ENCODE results near the gene RUBCNL. TPM values are rescaled to one million over a fixed set of nuclear protein-coding genes. Genes with fewer than 3 reads are reported as not detected.
A peak's percentile ranks its signal among the peaks of the same experiment; 100 is the strongest.

RUBCNL gene
- total RNA-seq, 1 donor from 2014 or later: 2.9 TPM

DNA sequence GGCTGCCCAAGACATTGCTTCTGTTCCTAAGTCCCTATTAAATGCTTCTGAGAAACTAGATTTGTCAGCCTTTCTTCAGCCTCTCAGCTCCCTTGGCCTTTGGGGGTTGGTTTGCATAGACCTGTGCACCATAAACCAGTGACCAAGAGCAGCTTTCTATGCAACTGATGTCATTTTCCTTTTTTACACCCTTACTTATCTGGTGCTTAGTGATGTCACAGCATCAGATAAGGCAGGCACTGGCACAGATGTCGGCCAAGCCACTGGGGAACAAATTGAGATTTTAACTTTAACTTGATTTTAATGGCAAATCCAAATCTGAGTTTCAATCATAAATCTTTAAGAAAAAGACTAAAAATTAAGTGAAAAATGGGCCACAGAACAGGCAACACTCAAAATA lies 59.8 kb downstream of the RUBCNL start:
- no peaks in the 10 kb centered on the region for H3K36me3 ChIP-seq
- TF ChIP-seq, protein P1, sequence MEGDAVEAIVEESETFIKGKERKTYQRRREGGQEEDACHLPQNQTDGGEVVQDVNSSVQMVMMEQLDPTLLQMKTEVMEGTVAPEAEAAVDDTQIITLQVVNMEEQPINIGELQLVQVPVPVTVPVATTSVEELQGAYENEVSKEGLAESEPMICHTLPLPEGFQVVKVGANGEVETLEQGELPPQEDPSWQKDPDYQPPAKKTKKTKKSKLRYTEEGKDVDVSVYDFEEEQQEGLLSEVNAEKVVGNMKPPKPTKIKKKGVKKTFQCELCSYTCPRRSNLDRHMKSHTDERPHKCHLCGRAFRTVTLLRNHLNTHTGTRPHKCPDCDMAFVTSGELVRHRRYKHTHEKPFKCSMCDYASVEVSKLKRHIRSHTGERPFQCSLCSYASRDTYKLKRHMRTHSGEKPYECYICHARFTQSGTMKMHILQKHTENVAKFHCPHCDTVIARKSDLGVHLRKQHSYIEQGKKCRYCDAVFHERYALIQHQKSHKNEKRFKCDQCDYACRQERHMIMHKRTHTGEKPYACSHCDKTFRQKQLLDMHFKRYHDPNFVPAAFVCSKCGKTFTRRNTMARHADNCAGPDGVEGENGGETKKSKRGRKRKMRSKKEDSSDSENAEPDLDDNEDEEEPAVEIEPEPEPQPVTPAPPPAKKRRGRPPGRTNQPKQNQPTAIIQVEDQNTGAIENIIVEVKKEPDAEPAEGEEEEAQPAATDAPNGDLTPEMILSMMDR (IDR thresholded peaks at IDR 0.05): no peak
- H3K27ac ChIP-seq: no peak overlapping the region
- H3K9me3 ChIP-seq: no peaks in the 10 kb centered on the region
- H3K27me3 ChIP-seq: no peaks in the 10 kb centered on the region
- no peaks in the 10 kb centered on the region for H3K4me1 ChIP-seq
- no peak for DNase-seq
- no peak overlapping the region for H3K4me3 ChIP-seq
- intact Hi-C loops (cut with DNase I): no loop called here
- ATAC-seq: no peak

DNA sequence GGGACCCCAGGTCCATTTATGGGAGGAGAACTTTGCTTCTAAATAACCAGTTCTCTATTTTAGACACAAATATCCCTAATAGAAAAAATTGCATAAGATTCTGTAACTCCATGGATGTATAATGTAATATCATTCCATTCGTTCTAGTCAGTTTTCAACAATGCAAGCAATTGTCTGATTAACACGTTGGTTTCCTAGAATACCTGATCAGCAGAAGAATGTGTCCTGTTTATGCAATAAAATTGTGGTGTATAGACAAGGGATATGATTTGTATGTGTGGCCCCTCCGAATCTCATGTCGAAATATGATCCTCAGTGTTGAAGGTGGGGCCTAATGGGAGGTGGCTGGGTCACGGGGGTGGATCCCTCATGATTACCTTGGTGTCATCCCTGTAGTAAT lies 62.1 kb downstream of the RUBCNL start:
- TF ChIP-seq, protein P1 (IDR thresholded peaks at IDR 0.05): no peak
- ATAC-seq: no peak

DNA sequence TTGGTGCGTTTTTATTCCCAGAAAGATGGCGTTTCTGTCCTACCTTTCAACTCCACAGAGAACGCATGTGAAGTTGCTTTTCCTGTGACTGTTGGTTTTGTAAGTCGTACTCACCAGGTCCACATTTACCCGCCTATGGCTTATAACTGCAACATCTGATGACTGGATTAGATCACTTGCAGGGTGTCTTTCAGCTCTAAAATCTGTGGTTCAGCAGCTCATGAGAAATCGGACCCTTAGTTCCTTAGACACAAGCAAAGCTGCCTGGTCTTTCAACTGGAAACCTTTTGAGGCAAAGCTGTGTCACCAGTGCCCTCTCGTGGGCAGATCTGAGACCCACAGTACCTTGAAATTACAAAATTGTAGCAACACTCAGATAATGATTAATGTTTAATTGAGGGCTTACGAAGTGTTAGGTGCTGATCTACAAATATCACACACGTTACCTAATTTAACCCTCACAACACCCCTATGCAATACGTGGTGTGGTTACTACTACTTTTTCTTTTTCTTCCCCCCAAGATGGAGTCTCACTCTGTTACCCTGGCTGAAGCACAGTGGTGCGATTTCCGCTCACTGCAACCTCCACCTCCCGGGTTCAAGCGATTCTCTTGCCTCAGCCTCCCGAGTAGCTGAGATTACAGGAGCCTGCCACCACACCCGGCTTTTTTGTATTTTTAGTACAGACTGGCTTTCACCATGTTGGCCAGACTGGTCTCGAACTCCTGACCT lies 65.4 kb downstream of the RUBCNL start:
- no peak for DNase-seq

More for the DNA sequence above, 62.1 kb downstream of the RUBCNL start:
- Histone ChIP-seq H3K9me3 (no peaks in the 10 kb centered on the region), H3K4me1 (no peaks in the 10 kb centered on the region), H3K27me3 (no peaks in the 10 kb centered on the region), H3K27ac (no peak overlapping the region), H3K36me3 (no peaks in the 10 kb centered on the region), H3K4me3 (no peak overlapping the region)
- intact Hi-C loops (cut with DNase I): no loop called here
- DNase-seq: no peak

DNA sequence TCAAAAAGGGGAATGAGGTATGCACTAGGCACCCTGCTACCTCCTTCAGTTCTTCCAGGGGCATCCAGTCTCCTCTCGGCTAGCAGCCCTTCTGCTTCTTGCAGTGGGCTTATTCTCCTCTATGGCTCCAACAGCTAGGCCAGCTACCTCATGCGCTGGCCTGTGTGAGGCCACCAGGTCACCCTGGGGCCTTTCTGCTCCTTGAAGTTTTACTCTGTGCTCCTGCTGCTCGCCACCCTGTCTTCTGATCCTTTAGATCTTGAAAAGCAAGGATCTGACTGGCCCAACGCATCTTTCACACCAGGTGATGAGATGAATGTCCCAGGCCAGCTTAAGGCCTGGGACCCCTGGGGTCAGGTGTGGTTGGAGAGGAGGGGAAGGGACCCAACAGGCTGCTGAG lies 66.2 kb downstream of the RUBCNL start:
- intact Hi-C loops (cut with DNase I): no loop called here
- Histone ChIP-seq H3K36me3 (no peaks in the 10 kb centered on the region), H3K4me1 (no peaks in the 10 kb centered on the region), H3K9me3 (no peaks in the 10 kb centered on the region), H3K27me3 (no peaks in the 10 kb centered on the region), H3K4me3 (no peak overlapping the region), H3K27ac (peak overlapping the region; percentile 36)
- no peak for DNase-seq
- peak; percentile 16 for ATAC-seq
- TF ChIP-seq, protein P1 (IDR thresholded peaks at IDR 0.05): no peak

More for the DNA sequence above, 65.4 kb downstream of the RUBCNL start:
- Histone ChIP-seq H3K36me3 (no peaks in the 10 kb centered on the region), H3K9me3 (no peaks in the 10 kb centered on the region), H3K27me3 (no peaks in the 10 kb centered on the region), H3K4me1 (no peaks in the 10 kb centered on the region), H3K4me3 (no peak overlapping the region), H3K27ac (peak overlapping the region; percentile 36)
- ATAC-seq: peak; percentile 87
- TF ChIP-seq, protein P1 (IDR thresholded peaks at IDR 0.05): peak; percentile 71
- intact Hi-C loops (cut with DNase I): no loop called here

DNA sequence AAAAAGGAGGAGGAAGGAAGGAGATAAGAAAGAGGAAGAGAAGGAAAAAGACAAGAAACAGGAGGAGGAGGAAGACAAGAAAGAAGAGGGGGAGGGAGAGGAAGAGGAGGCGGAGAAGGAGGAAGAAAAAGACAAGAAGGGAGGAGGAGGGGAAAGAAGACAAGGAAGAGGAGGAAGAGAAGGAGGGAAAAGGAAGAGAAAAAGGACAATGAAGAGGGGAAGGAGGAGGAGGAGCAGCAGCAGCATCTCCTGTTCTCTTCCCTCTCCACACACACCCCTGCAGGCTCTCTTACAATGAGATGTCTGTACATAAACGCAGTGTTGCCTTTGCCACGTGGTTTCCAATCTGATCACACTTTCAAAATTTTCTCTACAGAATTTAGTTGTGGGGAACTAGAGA lies 66.6 kb downstream of the RUBCNL start:
- Histone ChIP-seq H3K9me3 (no peaks in the 10 kb centered on the region), H3K4me1 (no peaks in the 10 kb centered on the region), H3K27me3 (no peaks in the 10 kb centered on the region), H3K36me3 (no peaks in the 10 kb centered on the region), H3K4me3 (no peak overlapping the region), H3K27ac (no peak overlapping the region)
- intact Hi-C loops (cut with DNase I): no loop called here
- TF ChIP-seq, protein P1 (IDR thresholded peaks at IDR 0.05): no peak
- DNase-seq (no peak), ATAC-seq (peak; percentile 46)
